IPS DF 6.9 (cell line): ENCODE data around the gene SDK1.
"Not testable (repeated sequence)": the region's sequence is repeated elsewhere in the genome, so short reads cannot be mapped to it uniquely, and the experiment has no call there.

ENCODE experiments used
- DNase-seq: peaks from one replicate; pipeline ENCODE4 v3.0.0-alpha.2; 2013; ENCODE audit warnings: low read depth, low spot score
- H3K27ac ChIP-seq: one replicate; pipeline ENCODE4 v1.5.1; 2013; ENCODE audit warnings: low read length, control low read depth
- H3K27me3 ChIP-seq: 2 replicates; pipeline ENCODE4 v1.6.1; 2013; ENCODE audit warnings: mild to moderate bottlenecking, low read length; ENCODE audit not compliant: control insufficient read depth, insufficient read depth
- H3K36me3 ChIP-seq: 2 replicates; pipeline ENCODE4 v1.6.1; 2013; ENCODE audit warnings: low read length; ENCODE audit not compliant: control insufficient read depth, insufficient read depth
- H3K4me1 ChIP-seq: 2 replicates; pipeline ENCODE4 v1.6.1; 2013; ENCODE audit warnings: low read length; ENCODE audit not compliant: control insufficient read depth, insufficient read depth
- H3K4me3 ChIP-seq: 2 replicates; pipeline ENCODE4 v1.5.1; 2013; ENCODE audit warnings: mild to moderate bottlenecking, low read length
- H3K9me3 ChIP-seq: 2 replicates; pipeline ENCODE4 v1.6.1; 2013; ENCODE audit warnings: low read length, inconsistent platforms; ENCODE audit not compliant: control insufficient read depth, insufficient read depth
- WGBS: extraction: QIAGEN DNeasy Blood & Tissue Kit; methylation state at CpG from one replicate; pipeline ENCODE4 v1.1.7; 2013; ENCODE audit warnings: mixed read lengths, missing lambda C conversion rate; ENCODE audit not compliant: insufficient read length, insufficient coverage; 5-methylcytosine and 5-hydroxymethylcytosine counted together

SDK1 gene

DNA sequence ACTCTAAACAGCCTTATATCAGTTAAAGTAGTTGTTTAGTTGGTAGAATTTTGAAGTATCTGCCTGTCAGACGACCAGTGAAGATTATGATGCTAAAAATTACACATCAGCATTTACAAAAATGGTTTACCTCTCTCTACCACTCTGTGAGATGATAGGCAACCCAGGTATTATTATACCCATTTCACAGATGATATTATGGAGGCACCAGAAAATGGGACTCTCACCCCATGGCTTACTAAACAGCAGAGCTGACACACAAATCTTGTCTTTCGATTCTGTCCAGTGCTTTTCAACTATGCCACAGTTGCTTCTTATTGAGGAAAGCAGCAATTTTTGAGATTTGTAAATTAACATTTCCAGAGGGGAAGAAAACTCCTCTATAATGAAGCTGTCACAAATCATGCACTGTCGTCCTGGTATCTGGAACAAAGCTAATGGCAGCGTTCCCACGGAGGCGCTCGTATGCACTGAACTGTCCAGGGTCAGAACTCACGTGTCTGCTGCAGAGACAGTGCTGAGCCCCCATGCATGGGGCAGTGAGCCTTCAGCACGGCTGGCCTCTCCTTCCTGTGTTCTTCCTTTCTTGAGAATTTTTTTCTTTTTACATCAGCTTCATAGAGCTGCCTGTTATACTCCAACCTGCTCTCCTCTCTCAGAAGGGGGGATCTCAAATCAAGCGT, 381.1 kb downstream of the SDK1 start:
- Histone ChIP-seq H3K4me3 (no peak overlapping the region), H3K9me3 (no peaks in the 10 kb centered on the region), H3K27ac (no peak overlapping the region), H3K27me3 (no peaks in the 10 kb centered on the region), H3K36me3 (no peaks in the 10 kb centered on the region), H3K4me1 (peaks cover 3% of the 10 kb centered on the region)
- no CpG with 5 or more reads among the region's 10 CpGs for WGBS
- no peak for DNase-seq

DNA sequence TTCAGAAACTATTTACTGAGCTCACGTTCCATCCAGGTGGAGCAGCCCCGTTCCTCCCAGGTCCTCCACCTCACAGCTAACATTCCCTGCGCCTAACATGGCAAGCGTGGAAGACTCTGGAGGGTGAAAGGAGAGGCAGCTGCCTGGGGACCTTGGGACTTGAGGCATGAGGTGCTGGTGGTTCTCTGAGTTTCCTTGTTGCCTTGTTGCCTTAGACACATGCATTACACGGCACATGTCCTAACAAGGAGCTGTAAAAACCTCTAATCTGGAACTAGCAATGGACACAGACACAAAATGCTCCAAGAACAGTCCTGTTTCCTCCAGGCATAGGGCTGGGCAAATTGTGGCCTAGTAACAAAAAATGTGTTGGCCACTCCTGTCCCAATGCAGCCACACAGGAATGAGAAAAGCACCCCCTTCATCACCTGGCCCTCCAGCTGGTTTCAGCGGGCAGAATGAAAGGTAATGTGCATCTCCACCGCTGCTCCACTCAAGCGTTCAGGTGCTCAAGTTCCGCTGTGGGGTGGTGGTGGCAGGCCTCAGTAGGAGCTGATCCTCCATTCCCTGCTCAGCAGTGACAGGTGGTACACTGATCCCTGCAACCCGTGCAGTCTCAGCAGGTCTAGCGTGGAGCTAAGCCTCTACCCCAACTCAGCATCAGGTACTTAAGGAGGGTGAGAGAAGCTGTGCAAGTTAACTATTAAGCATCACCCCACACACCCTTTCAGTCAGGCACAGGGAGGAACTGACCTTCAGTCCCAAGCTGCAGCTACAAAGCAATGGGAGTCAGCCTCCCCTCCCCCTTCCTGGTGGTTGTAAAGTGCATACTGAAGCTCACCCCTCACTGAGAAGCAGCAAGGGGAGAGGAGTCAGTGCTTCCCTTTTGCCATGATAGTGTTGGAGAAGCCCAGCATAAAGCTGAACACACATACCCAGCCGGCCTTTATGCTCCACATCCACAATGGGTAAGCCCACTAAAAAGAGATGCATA, 382.8 kb downstream of the SDK1 start:
- no peaks in the 10 kb centered on the region for H3K9me3 ChIP-seq
- H3K27me3 ChIP-seq = no peaks in the 10 kb centered on the region
- no CpG with 5 or more reads among the region's 12 CpGs for WGBS
- peaks cover 3% of the 10 kb centered on the region for H3K4me1 ChIP-seq
- DNase-seq = no peak
- H3K4me3 ChIP-seq = no peak overlapping the region
- H3K27ac ChIP-seq = no peak overlapping the region
- no peaks in the 10 kb centered on the region for H3K36me3 ChIP-seq

DNA sequence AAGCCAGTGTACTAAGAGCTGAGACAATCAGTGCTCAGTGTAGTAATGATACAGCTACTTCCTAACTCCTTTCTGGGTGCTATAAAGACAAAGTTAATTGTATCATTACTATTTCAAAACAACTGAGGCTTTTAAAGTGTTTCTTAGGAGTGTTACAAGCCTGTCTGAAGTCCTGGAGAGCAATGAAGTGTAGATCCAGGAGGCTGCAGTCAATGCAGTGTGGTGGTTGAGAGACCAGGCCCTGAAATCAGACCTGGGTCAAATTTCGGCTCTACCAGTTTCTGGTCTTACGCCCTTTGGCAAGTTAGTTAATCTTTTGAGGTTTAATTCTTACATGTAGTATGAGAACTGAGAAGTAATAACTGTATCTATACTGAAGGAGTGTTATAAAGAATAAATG, 387.0 kb downstream of the SDK1 start:
- H3K36me3 ChIP-seq = no peaks in the 10 kb centered on the region
- H3K27ac ChIP-seq = no peak overlapping the region
- peaks cover 3% of the 10 kb centered on the region for H3K4me1 ChIP-seq
- H3K4me3 ChIP-seq = no peak overlapping the region
- DNase-seq = no peak
- no peaks in the 10 kb centered on the region for H3K9me3 ChIP-seq
- WGBS = no CpG with 5 or more reads among the region's 2 CpGs
- H3K27me3 ChIP-seq = no peaks in the 10 kb centered on the region

DNA sequence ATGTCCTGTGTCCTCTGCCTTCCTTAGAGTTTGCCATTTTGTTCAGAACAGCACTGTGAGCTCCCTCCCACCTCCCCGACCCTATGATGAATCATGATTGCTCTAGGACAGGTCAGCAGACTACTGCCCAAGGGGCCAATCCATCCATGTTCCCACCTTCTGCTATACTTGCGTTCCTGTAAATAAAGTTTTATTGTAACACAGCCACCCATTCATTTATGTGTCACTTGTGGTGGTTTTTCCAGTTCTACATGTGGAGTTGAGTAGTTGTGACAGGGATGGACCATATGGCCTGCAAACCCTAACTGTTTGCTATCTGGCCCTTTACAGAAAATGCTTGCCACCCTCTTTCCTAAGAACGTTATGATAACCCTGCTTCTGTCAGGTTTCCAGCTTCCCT, 387.8 kb downstream of the SDK1 start:
- DNase-seq = no peak
- H3K27me3 ChIP-seq = no peaks in the 10 kb centered on the region
- WGBS = no CpG with 5 or more reads among the region's 3 CpGs
- no peak overlapping the region for H3K4me3 ChIP-seq
- H3K36me3 ChIP-seq = no peaks in the 10 kb centered on the region
- H3K4me1 ChIP-seq = peaks cover 2% of the 10 kb centered on the region
- H3K9me3 ChIP-seq = no peaks in the 10 kb centered on the region
- H3K27ac ChIP-seq = no peak overlapping the region

DNA sequence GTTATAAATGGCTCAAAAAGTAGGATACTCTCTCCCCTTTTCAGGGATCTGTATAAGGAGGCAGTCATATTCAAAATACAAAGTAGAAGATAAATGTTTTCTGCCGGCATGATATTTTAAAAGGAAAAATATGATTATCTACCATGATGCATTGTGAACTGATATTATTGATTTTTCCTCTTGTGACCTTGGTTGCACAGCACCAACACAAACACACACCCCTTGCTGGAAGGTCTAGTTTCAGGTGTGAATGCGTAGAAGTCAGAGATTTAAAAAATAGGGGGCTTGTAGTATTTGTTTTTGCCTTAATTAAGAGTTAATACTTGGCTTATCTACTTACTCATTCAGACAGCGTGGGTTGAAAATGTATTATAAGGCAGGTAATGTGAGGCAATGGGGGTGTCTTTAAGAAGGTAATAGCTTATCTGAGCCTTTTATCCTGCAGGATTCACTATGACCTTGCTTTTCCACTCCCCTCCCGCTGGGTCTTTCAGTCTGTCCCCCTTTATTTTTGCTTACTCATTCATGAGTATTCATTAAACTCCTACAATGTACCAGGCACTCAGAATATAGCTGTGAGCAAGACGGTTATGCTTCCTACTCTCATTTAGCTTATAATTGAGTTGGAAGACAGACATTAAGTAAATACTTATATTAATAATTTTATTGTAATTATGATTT, 390.6 kb downstream of the SDK1 start:
- no peaks in the 10 kb centered on the region for H3K9me3 ChIP-seq
- H3K27ac ChIP-seq = no peak overlapping the region
- no peaks in the 10 kb centered on the region for H3K36me3 ChIP-seq
- no CpG with 5 or more reads among the region's 5 CpGs for WGBS
- DNase-seq = no peak
- no peak overlapping the region for H3K4me3 ChIP-seq
- H3K4me1 ChIP-seq = no peaks in the 10 kb centered on the region
- no peaks in the 10 kb centered on the region for H3K27me3 ChIP-seq

DNA sequence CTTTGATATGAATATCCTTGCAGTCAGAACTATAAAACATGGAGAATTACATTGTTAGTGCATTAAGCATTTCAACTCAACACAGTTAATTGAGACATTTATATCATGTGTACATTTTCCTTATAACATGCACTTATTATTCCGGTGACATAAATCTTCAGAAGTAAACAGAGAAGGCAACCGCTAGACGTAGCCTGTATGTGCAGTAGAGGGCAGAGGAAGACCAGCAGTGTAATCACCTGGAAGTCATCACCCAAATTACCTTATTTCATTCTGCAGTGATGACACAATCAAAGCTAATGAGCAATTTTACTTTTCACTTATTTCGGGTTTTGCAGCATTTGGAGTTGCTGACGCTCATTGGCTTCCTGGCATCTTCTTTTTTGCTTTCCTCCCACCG, 394.6 kb downstream of the SDK1 start:
- Histone ChIP-seq H3K27me3 (no peaks in the 10 kb centered on the region), H3K27ac (no peak overlapping the region), H3K9me3 (no peaks in the 10 kb centered on the region), H3K4me3 (no peak overlapping the region), H3K4me1 (no peaks in the 10 kb centered on the region), H3K36me3 (no peaks in the 10 kb centered on the region)
- WGBS = no CpG with 5 or more reads among the region's 6 CpGs
- no peak for DNase-seq

DNA sequence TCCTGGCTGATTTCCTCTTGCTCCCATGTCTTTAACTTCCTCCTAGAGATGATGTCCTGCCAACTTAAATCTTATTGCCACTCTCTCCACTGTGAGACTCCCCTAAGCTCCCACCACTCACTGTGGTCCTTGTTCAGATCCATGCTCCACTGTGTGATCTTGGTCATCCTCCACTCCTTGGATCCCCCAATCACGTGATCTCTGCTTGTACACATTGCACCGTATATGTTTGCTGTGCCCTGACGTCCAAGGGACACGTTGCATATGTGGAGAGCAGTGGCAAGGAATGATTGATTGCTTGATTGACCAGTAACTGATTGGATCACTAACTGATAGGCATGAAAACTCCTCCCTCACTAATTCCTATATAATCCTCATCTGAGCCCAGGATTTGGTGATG, 395.1 kb downstream of the SDK1 start:
- WGBS = no CpG with 5 or more reads among the region's 4 CpGs

DNA sequence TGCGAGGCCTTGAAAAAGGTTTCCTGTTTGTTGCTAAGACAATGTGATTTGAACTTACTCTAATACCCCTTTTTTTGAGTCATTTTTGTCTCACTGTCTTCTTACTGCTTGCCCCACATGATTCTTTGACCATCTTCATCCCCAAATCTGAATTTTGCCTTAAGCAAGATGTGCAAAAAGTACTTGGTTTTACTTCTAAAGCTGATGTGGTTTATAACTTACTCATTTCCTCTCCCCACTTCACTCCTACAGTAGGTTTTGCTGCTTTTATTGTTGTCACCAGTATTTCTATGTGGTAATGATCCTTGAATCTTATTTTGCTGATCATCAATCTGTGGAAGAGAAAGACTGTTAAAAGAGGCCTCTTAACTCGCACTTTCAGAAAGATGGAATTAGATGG, 396.4 kb downstream of the SDK1 start:
- Histone ChIP-seq H3K36me3 (no peaks in the 10 kb centered on the region), H3K4me3 (no peak overlapping the region), H3K9me3 (no peaks in the 10 kb centered on the region), H3K4me1 (no peaks in the 10 kb centered on the region), H3K27me3 (no peaks in the 10 kb centered on the region), H3K27ac (no peak overlapping the region)
- WGBS = no CpG with 5 or more reads among the region's 2 CpGs
- no peak for DNase-seq

More for the DNA sequence above, 395.1 kb downstream of the SDK1 start:
- Histone ChIP-seq H3K36me3 (no peaks in the 10 kb centered on the region), H3K4me3 (no peak overlapping the region), H3K27ac (no peak overlapping the region), H3K4me1 (no peaks in the 10 kb centered on the region), H3K27me3 (no peaks in the 10 kb centered on the region), H3K9me3 (no peaks in the 10 kb centered on the region)
- no peak for DNase-seq

DNA sequence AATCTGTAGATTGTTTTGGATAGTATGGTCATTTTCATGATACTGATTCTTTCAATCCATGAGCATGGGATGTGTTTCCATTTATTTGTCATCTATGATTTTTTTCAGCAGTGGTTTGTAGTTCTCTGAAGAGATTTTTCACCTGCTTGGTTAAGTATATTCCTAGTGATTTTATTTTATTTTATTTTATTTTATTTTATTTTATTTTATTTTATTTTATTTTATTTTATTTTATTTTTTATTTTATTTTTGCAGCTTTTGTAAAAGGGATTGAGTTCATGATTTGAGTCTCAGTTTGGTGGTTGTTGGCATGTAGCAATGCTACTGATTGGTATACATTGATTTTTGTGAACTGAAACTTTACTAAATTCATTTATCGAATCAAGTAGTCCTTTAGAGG, 404.2 kb downstream of the SDK1 start:
- Histone ChIP-seq H3K27me3 (no peaks in the 10 kb centered on the region), H3K9me3 (no peaks in the 10 kb centered on the region), H3K27ac (no peak overlapping the region), H3K4me1 (no peaks in the 10 kb centered on the region), H3K36me3 (no peaks in the 10 kb centered on the region), H3K4me3 (no peak overlapping the region)
- DNase-seq = no peak
- no CpG with 5 or more reads among the region's 1 CpG for WGBS

DNA sequence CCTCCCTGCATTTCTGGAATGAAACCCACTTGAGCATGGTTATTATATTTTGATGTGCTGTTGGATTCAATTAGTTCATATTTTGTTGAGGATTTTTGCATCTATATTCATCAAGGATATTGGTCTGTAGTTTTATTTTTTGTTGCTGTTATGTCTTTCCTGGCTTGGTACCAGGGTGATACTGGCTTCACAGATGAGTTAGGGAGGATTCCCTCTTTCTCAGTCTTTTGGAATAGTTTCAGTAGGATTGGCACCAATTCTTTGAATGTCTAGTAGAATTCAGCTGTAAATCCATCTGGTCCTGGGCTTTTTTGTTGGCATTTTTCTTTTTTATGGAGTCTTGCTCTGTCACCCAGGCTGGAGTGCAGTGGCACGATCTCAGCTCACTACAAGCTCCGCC, 405.0 kb downstream of the SDK1 start:
- H3K27me3 ChIP-seq, H3K9me3 ChIP-seq, H3K27ac ChIP-seq, H3K4me3 ChIP-seq, H3K36me3 ChIP-seq, DNase-seq, H3K4me1 ChIP-seq: not testable (repeated sequence)
- no CpG with 5 or more reads among the region's 2 CpGs for WGBS
